Keratinocyte (primary cell): Measurements from ENCODE around the gene SEPTIN1.

Experiments used
- EZH2 ChIP-seq: IDR thresholded peaks from one replicate; pipeline ENCODE4 v1.6.1; 2012; ENCODE audit warnings: inconsistent platforms, mild to moderate bottlenecking, low read length, moderate library complexity
- TF ChIP-seq, protein P1 (sequence below), 3 experiments: IDR thresholded peaks in 1 of 3; conservative IDR thresholded peaks in 1 of 3; optimal IDR thresholded peaks in 1 of 3; 2 replicates in 2 of 3; 3 replicates in 1 of 3; pipeline versions ENCODE3 to v1.5.1; 2011; ENCODE audit warnings: low read length in 3 of 3, mild to moderate bottlenecking in 3 of 3, moderate library complexity in 2 of 3, control low read depth in 1 of 3, inconsistent platforms in 1 of 3; ENCODE audit not compliant: insufficient read depth in 2 of 3; ENCODE audit errors: extremely low read depth in 1 of 3

DNA sequence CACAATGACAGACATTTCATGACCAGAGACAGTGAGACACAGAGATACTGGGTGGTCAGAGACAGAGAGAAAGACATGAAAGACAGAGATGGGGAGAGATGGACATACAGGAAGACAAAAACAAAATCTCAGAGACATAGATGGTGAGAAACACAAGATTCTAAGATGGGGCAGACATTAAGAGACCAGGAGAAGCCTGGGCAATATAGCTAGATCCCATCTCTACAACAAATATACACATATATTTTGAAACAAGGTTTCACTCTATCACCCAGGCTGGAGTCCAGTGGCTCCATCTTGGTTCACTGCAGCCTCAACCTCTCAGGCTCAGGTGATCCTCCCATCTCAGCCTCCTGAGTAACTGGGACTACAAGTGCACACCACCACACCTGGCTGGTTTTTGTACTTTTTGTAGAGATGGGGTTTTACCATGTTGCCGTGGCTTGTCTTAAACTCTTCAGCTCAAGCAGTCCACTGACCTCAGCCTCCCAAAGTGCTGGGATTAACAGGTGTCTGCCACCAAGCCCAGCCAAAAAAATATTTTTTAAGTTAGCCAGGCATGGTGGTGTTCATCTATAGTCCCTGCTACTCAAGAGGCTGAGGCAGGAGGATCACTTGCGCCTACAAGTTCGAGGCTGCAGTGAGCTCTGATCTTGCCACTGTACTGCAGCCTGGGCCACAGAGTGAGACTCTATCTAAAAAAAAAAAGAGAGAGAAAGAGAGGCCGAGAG, 2.1 kb downstream of the SEPTIN1 start:
- TF ChIP-seq, protein P1, sequence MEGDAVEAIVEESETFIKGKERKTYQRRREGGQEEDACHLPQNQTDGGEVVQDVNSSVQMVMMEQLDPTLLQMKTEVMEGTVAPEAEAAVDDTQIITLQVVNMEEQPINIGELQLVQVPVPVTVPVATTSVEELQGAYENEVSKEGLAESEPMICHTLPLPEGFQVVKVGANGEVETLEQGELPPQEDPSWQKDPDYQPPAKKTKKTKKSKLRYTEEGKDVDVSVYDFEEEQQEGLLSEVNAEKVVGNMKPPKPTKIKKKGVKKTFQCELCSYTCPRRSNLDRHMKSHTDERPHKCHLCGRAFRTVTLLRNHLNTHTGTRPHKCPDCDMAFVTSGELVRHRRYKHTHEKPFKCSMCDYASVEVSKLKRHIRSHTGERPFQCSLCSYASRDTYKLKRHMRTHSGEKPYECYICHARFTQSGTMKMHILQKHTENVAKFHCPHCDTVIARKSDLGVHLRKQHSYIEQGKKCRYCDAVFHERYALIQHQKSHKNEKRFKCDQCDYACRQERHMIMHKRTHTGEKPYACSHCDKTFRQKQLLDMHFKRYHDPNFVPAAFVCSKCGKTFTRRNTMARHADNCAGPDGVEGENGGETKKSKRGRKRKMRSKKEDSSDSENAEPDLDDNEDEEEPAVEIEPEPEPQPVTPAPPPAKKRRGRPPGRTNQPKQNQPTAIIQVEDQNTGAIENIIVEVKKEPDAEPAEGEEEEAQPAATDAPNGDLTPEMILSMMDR (optimal IDR thresholded peaks at IDR 0.05 in 1 of 3, IDR thresholded peaks at IDR 0.05 in 1 of 3, conservative IDR thresholded peaks at IDR 0.05 in 1 of 3; ENCODE audit: extremely low read depth in 1 of 3, insufficient read depth in 2 of 3, low read length in 3 of 3): no peak
- no peak for TF ChIP-seq EZH2
